ENCODE measurements around the gene CFAP46.

CFAP46 gene

DNA sequence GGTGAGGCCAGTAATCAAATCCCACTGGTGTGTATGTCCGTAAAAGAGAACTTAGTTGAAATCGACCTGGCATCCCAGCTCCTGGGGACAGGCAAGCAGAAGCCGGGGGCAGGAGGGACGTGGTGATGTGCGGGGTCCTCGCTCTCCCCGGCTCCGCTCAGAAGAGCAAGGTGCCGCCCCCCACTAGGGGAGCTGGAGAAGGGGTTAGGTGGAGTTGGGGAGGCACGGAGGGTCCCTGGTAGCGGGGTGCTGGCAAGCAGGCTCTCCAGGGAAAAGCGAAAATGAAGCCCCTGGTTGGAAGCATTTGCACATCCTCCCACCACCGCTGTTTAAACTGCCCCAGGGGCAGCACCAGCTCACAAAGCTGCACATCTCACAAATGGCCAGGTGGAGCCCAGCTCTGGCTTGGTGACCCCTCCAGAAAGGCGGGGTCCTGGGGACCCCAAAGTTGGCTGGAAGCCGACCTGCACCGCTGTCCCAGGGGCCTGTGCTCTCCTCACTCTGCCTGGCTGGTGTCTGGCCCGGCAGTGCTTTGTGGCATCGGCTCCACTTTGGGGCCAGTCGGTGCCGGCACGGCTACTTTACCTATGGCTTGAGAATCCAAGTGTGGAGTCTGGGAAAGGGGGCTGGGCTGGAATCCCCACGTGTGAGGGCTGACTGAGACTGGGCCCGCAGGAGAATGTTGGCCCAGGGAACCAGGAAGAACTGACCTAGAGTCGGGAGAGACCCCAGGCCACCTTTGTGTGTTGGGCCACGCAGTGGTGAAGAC lies 2.9 kb upstream of the CFAP46 start:
- DNase-seq (ENCODE audit: low read depth in 2 of 3, low spot score in 1 of 3), result no peak

DNA sequence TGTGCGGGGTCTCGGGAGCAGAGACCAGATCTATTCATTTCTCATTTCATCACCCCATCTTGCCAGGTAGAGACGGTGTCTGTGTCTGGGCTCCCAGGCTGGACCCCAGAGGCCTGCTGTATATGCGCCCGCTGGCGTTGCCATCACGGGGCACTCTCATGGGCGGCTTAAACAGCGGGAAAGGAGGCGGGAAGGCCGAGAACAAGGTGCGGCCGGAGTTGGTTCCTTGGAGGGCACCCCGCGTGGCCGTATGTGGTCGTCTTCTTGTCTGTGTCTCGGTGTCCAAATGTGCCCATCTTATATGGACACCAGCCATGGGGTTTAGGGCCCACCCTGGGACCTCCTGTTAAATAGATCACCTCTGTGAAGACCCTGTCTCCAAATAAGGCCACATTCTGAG lies 2.1 kb upstream of the CFAP46 start:
- DNase-seq (ENCODE audit: low read depth in 2 of 3, low spot score in 1 of 3), result no peak

DNA sequence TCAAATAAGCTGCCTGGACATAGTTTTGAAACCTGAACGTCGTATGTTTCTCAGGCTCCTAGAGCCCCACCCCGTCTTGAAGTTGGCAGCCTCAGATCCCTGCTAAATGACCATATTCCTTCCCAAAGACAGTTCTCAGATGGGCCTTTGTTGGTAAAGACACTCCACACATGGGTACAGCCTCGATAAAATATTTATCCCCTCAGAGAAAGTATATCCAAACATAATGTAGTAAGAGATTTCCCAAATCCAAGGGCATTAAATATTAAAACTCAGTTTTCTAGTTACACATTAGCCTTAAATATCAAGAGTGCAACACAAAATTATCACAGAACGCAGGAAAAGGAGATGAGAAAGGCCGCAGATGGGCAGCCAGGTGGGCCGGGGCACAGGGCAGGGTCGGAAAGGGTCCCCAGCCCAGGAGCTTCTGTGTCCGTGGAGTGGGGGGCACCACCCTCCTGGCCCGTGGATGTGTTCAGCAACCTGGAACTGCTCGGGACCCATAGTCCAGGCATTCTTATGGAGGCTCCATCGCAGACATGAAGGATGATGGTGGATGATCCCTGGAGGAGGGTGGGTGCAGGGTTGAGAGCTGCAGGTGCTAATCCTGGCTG lies 1.5 kb upstream of the CFAP46 start:
- no peak for DNase-seq (ENCODE audit: low read depth in 2 of 3, low spot score in 1 of 3)

DNA sequence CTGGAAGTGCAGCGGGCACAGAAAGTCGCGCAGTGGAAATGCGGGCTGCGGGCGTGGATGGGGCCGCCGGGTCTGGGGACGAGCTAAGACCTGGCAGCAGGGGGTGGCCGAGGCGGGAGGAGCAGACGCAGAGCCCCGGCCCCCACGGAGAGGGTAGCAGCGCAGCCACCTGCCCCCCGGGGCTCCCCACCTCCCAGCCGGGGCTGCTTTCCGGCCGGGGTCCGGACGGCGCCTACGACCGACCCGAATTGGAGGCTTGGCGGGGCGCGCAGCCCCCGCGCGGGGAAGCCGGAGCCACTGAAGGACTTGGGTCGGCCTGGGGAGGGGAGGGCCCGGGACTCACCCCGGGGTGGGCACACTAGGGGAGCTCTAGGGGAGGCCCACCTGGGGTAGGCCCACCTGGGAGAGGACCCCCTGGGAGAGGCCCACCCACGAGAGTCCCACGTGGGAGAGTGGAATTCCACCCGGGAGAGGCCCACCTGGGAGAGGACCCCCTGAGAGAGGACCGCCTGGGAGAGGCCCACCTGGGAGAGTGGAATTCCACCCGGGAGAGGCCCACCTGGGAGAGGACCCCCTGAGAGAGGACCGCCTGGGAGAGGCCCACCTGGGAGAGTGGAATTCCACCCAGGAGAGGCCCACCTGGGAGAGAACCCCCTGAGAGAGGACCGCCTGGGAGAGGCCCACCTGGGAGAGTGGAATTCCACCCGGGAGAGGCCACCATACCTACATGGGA lies 854 bp upstream of the CFAP46 start:
- DNase-seq (ENCODE audit: low read depth in 2 of 3, low spot score in 1 of 3), result no peak

DNA sequence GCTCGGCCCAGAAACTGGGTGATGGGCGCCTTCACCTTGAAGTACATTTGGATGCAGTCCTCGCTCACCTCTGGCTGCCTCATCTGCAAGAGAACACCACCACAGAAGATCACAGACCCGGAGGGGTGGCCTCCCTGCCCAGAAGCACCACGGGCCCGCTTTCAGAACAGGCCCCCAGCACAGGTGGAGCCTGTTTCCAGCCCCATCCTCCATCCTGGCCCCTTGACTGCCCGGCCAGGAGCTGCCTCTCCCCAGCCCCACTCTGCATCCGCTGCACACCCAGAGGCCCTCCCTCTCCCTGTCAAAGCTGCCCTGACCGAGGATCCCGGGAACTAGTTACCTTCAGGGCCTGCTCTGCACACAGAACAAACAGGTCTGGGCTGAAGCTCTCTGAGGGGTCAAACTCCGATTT lies 724 bp downstream of the CFAP46 start:
- DNase-seq (ENCODE audit: low read depth in 2 of 3, low spot score in 1 of 3), result no peak

DNA sequence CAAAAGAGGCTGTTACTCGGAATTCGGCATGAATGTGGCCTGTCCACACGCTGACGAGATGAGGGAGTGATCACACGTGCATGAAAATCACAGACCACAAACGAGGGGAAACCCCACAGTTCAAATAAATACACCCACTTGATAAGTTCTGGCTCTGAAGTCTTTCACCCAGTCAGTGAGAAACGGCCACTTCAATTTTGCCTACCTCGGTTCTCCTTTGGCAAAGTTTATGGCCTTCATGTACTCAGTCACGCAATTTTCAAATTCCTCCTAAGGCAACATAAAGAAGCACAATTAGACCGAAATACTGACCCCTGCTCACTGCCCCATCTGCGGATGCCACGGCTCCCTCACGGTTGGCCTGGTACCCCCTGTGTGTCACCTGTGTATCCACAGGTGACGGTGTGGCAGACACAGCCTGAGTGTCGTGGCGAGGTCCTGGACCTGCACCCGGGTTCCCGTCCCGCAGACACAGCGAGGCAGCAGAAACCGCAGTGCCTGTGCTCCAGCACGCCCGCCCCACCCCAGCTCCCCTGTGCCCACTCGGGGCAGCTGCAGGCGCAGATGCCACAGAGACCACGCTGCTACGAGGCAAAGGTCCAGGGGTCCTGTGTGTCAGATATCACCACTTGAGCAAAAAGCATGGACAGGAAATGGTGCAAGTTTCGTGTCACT lies 1.4 kb downstream of the CFAP46 start:
- DNase-seq (ENCODE audit: low read depth in 2 of 3, low spot score in 1 of 3), result no peak

DNA sequence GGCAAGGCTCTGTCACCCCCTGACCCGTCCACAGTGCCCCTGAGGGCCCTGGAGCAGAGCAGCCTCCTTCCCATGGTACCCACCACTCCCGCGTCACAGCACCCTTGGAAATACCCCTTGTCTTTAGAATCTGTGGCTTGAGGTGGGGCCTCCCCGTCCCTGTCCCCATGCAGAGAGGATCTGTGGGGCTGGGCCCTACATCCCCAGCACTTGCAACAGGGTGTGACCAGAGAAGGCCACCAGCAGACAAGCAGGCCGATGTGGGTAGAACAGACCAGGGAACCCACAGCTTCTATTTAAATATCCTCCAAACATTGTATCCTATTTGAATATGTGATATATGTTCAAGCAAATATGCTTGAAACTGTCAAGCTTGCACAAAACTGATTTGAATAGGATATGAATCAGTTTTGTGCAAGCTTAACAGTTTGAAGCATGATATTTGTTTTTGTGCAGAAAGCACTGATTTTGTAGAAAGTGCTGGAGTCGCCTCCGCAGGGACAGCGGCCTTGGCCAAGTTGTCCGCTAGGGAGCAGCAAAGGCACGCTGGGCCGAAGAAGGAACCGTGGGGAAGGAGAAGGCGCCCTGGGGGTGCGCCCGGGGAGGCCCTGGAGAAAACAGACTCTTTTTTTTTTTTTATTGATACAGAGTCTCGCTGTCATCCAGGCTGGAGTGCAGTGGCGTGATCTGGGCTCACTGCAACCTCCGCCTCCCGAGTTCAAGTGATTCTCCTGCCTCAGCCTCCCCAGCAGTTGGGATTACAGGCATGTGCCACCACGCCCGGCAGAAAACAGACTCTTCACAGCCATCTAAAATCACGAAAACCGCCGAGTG lies 2.2 kb downstream of the CFAP46 start:
- DNase-seq (ENCODE audit: low read depth in 2 of 3, low spot score in 1 of 3), result peak in 2 of 3 donors; percentile 36 to 58

DNA sequence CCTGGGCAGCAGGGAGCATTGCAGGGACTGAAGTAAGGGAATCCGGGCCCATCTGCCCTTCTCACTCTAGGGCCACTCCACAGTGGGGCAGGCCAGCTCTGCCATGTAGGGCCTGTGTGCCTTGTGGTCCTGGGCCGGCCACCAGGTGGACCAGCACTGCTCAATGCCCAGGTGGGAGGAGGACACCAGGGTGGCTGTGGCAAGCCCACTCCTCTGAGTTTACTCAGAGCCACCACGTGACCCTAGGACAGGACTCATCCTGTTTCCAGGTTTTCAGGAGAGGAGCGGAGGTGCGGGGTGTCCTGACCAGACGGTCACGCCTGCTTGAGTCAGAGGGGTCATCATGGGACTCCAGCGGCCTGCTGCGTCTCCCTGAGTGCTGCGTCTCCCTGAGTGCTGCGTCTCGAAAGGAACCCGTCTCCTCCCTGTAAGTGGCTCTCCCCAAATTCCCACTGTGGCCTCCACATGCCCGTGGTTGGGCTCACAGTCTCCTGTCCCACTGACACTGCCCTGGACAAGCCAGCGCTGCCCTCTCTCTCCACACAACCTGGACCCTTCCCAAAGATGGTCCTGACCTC lies 2.9 kb downstream of the CFAP46 start:
- DNase-seq (ENCODE audit: low read depth in 2 of 3, low spot score in 1 of 3), result no peak

DNA sequence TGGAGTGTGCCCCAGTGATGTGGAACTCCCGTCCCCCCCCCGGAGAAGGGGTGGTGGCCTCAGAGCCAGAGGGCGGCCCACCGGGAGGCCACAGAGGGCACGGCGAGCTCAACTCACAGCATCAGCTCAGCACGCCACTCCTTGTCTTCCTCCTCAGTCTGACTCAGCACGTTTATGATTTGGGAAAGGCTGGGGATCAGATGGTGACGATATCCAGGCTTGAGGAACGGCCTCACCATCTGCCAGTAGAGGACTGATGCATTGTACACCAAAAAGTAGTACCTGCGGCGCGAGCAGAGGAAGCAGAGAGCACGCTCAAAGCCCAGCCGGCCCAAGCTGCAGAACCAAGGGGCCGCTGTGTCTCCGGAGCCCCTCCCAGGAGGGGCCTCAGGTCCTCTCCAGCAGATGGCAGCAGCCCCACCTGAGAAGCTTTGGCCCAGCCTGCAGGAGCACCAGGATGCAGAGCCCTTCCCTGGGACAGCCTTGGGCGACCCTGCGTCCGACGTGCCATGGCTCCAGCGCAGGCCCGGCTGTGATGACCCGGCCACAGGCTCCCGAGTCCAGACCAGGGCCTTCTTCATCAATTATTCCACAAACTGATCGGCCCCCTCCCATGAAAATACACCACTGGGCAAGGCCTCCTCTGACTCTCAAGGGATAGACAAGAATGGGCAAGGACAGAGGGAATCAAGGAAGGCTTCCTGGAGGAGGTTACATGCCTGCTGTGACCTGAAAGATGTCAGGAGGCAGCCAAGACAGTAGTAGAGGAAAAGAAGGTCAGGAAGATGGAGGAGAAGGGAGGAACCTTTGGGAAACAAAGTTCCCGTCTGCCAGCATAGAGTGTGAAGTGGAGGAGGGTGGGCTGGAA lies 3.7 kb downstream of the CFAP46 start:
- DNase-seq (ENCODE audit: low read depth in 2 of 3, low spot score in 1 of 3), result no peak

DNA sequence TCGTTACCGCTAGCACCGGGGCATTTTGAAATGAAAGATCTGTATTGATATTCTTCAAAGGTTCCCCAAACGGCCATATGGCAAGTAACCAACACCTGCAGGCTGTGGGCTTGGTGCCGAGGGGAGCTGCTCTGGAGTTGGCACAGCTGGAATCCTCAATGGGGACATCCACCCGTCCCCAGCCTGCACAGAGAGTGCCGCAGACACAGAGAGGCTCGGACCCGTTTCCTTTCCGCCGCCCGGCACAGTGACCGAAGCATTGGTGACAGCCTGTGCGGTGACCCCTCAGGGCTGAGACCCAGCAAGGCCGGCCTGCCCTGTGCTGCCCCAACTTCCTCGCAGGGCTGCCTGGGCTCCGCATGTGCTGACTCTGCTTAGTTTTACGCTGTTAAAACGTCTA lies 4.5 kb downstream of the CFAP46 start:
- no peak for DNase-seq (ENCODE audit: low read depth in 2 of 3, low spot score in 1 of 3)

DNA sequence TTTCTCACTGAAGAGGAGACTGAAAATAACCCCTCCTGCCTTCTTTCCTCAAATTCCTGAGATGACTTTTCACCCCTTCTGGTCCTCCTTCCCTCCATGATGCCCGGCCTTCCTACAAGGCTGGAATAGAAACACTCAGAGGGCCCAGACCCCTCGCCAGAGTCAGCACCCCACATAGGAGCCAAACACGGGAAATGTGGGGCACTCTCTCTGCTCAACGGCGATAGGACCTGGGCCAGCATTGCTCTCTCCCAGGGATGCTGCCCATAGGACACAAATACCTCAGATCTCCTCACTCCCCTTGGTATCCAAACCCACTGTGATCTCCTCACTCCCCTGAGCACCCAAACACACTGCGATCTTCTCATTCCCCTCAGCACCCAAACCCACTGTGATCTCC lies 7.4 kb downstream of the CFAP46 start:
- no peak for DNase-seq (ENCODE audit: low read depth in 2 of 3, low spot score in 1 of 3)

DNA sequence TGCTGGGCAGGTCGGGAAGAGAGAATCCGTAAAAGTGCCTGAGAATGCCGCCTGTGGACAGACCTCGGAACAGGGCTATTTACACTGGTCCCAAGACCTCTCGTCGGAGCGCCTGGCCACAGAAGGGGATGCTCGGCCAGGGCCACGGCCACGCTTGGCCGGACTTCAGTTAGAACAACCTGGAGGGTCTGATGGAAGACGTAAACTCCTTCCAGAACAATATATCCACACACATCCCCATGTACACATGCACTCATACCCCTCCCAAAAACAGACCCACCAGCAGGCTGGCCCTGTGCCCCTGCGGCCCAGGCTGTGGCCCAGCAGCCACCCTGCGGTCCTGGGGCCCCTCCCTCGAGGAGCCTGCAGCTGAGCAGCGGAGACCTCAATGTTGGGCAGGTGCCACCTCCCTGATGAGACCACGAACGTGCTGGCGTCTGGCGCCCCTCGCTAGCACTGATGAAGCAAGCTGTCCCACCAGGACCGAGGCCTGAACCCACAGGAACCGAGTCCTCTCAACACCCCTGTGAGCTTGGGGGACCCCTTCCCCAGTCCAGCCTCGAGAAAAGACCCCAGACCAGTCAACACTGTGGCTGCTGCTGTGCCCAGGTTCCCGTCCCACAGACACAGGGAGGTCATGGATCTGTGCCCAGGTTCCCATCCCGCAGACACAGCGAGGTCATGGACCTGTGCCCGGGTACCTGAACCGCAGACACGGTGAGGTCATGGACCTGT lies 8.9 kb downstream of the CFAP46 start:
- DNase-seq (ENCODE audit: low read depth in 2 of 3, low spot score in 1 of 3), result no peak

DNA sequence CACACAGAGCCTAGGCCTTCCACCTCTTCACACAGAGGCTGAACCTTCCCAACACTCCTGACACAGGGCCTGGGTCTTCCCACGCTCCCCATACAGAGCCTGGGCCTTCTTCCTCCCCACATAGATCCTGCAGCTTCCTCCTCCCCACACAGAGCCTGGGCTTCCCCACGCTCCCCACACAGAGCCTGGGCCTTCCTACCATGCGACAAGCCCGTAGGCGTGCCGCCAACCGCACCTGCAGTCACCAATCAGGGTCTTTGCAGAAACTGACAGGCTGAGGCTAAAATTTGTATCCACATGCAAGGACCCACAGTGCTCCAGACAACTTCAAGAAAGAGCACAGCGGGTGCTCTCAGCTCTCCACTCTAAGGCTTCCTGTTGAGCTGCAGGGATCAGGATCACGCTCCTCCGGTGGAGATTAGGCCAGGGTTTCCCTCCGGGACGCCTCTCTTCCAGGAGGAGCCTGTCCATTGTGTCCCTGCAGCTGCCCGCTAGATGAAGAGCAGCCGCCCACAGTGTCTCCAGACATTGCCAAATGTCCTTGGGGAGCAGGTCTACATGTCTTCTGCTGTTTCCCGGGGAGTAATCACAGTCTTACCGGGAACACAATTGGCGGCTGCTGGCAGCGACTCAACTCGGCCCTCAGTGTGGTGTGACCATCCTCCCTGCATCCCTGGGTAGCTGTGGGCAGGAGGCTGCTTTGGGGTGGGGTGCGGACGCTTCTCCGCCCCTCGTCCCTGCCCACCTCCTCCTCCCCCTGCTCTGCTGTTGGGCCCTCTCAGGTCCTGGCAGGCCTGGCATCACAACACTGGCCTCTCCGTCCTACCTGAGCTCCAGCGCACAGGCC lies 9.7 kb downstream of the CFAP46 start:
- no peak for DNase-seq (ENCODE audit: low read depth in 2 of 3, low spot score in 1 of 3)

DNA sequence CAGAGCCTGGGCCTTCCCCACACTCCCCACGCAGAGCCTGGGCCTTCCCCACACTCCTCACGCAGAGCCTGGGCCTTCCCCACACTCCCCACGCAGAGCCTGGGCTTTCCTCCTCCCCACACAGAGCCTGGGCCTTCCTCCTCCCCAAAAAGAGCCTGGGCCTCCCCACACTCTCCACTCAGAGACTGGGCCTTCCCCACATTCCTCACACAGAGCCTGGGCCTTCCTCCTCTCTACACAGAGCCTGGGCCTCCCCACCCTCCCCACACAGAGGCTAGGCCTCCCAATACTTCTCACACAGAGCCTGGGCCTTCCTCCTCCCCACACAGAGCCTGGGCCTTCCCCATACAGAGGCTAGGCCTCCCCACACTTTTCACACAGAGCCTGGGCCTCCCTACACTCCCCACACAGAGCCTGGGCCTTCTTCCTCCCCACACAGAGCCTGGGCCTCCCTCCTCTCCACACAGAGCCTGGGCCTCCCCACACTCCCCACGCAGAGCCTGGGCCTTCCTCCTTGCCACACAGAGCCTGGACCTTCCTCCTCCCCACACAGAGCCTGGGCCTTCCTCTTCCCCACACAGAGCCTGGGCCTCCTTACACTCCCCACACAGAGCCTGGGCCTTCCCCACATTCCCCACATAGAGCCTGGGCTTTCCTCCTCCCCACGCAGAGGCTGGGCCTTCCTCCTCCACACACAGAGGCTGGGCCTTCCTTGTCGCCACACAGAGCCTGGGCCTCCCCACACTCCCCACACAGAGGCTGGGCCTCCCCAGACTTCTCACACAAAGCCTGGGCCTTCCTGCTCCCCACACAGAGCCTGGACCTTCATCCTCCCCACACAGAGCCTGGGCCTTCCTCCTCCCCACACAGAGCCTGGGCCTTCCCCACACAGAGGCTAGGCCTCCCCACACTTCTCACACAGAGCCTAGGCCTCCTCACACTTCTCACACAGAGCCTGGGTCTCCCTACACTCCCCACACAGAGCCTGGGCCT lies 10.8 kb downstream of the CFAP46 start:
- peak in 1 of 3 donors; percentile 25 for DNase-seq (ENCODE audit: low read depth in 2 of 3, low spot score in 1 of 3)

DNA sequence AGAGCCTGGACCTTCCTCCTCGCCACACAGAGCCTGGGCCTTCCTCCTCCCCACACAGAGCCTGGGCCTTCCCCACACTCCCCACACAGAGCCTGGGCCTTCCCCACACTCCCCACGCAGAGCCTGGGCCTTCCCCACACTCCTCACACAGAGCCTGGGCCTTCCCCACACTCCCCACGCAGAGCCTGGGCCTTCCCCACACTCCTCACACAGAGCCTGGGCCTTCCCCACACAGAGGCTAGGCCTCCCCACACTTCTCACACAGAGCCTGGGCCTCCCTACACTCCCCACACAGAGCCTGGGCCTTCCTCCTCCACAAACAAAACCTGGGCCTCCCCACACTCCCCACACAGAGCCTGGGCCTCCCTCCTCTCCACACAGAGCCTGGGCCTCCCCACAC lies 11.7 kb downstream of the CFAP46 start:
- peak in 1 of 3 donors; percentile 37 for DNase-seq (ENCODE audit: low read depth in 2 of 3, low spot score in 1 of 3)

DNA sequence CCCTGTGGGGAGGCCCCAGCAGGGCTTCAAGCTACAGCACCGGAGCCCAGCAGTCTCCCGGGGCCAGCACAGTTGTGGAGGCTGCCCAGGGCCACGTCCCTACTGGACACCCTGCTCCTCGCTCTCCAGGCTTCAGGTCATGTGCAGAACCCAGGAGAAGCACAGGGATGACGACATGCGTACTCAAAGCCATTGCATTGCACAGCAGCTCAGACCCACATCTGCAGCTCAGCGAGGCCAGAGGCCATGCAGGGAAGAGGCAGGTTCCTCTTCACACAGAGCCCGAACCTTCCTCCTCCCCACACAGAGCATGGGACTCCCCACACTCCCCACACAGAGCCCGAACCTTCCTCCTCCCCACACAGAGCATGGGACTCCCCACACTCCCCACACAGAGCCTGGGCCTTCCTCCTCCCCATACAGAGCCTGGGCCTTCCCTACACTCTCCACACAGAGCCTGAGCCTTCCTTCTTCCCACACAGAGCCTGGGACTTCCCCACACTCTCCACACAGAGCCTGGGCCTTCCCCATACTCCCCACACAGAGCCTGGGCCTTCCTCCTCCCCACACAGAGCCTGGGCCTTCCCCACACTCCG lies 12.3 kb downstream of the CFAP46 start:
- no peak for DNase-seq (ENCODE audit: low read depth in 2 of 3, low spot score in 1 of 3)
